ENCODE measurements around the gene TEDDM1.
A peak's percentile ranks its signal among the peaks of the same experiment; 100 is the strongest.

Gene TEDDM1

GRCh38 chr1:182446033-182446669 lies 45.7 kb upstream of the TEDDM1 start:
- H3K4me2 ChIP-seq (ENCODE audit: low read length) = peak overlapping the region; percentile 57

DNA sequence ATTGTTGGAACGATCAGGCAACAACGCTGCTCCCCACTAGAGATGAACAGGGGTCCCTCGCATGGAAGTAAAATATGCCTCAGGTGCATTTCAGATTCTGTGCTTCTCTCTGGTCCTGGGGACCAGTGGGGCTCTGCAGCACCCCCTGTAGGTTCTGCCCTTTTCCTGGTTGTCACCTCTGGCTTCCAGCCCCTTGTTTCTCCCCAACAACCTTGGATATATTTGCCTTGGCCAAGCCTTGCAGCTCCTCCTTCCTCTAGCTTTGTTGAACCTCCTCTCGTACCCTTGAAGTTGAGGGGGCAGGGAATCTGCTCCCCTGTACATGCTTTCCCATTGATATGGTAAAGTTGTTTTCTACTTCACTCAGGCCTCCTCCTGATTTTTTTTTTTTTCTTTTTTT lies 44.0 kb upstream of the TEDDM1 start:
- no peak overlapping the region for H3K9ac ChIP-seq (ENCODE audit: low read length)
- peak; percentile 10; the same call in 1 of the 2 replicates for TF ChIP-seq CTCF (IDR thresholded peaks at IDR 0.05; ENCODE audit: low read length)
- no peak for TF ChIP-seq EZH2 (IDR thresholded peaks at IDR 0.05; ENCODE audit: borderline replicate concordance, low read length)
- no peaks in the 10 kb centered on the region for H3K27me3 ChIP-seq (ENCODE audit: insufficient read depth, low read length)
- H3K27ac ChIP-seq (ENCODE audit: low read depth, low read length, poor library complexity, severe bottlenecking) = no peak overlapping the region
- H3K9me2 ChIP-seq (ENCODE audit: low read depth, low read length) = no peaks in the 10 kb centered on the region
- no peaks in the 10 kb centered on the region for H3K36me3 ChIP-seq (ENCODE audit: insufficient read depth, low read length)
- no peak overlapping the region for H3K4me3 ChIP-seq (ENCODE audit: low read depth, low read length, poor library complexity, severe bottlenecking)
- H3F3A ChIP-seq (ENCODE audit: insufficient read depth, low read length) = no peaks in the 10 kb centered on the region
- H3K79me2 ChIP-seq (ENCODE audit: insufficient read depth, low read length) = no peaks in the 10 kb centered on the region
- H3K4me2 ChIP-seq (ENCODE audit: low read length) = no peak overlapping the region
- no peak overlapping the region for H2AFZ ChIP-seq (ENCODE audit: low read length)
- H4K20me1 ChIP-seq (ENCODE audit: insufficient read depth, low read length) = no peaks in the 10 kb centered on the region
- H3K4me1 ChIP-seq (ENCODE audit: insufficient read depth, low read length, severe bottlenecking) = peaks cover 7% of the 10 kb centered on the region
- no peaks in the 10 kb centered on the region for H3K9me3 ChIP-seq (ENCODE audit: low read length)

More at GRCh38 chr1:182446033-182446669, 45.7 kb upstream of the TEDDM1 start:
- Histone ChIP-seq H3K27ac (ENCODE audit: low read depth, low read length, poor library complexity, severe bottlenecking) (no peak overlapping the region), H3K4me3 (ENCODE audit: low read depth, low read length, poor library complexity, severe bottlenecking) (no peak overlapping the region), H4K20me1 (ENCODE audit: insufficient read depth, low read length) (no peaks in the 10 kb centered on the region), H3K36me3 (ENCODE audit: insufficient read depth, low read length) (no peaks in the 10 kb centered on the region), H2AFZ (ENCODE audit: low read length) (no peak overlapping the region; the same call in 1 of the 2 replicates), H3K79me2 (ENCODE audit: insufficient read depth, low read length) (no peaks in the 10 kb centered on the region), H3K9ac (ENCODE audit: low read length) (no peak overlapping the region), H3K9me3 (ENCODE audit: low read length) (no peaks in the 10 kb centered on the region), H3K9me2 (ENCODE audit: low read depth, low read length) (no peaks in the 10 kb centered on the region), H3F3A (ENCODE audit: insufficient read depth, low read length) (no peaks in the 10 kb centered on the region), H3K27me3 (ENCODE audit: insufficient read depth, low read length) (no peaks in the 10 kb centered on the region), H3K4me1 (ENCODE audit: insufficient read depth, low read length, severe bottlenecking) (peaks cover 7% of the 10 kb centered on the region)
- peak; percentile 85 for TF ChIP-seq CTCF (IDR thresholded peaks at IDR 0.05; ENCODE audit: low read length)
- TF ChIP-seq EZH2 (IDR thresholded peaks at IDR 0.05; ENCODE audit: borderline replicate concordance, low read length) = no peak

- H3K27ac ChIP-seq (ENCODE audit: low read depth, low read length, poor library complexity, severe bottlenecking) = no peak overlapping the region
- no peaks in the 10 kb centered on the region for H3K9me2 ChIP-seq (ENCODE audit: low read depth, low read length)
- no peaks in the 10 kb centered on the region for H3K36me3 ChIP-seq (ENCODE audit: insufficient read depth, low read length)
- no peaks in the 10 kb centered on the region; the same call in 1 of the 2 replicates for H3K27me3 ChIP-seq (ENCODE audit: insufficient read depth, low read length)
- H2AFZ ChIP-seq (ENCODE audit: low read length) = no peak overlapping the region
- no peak for TF ChIP-seq EZH2 (IDR thresholded peaks at IDR 0.05; ENCODE audit: borderline replicate concordance, low read length)
- no peak for TF ChIP-seq CTCF (IDR thresholded peaks at IDR 0.05; ENCODE audit: low read length)
- no peak overlapping the region for H3K4me2 ChIP-seq (ENCODE audit: low read length)
- no peaks in the 10 kb centered on the region for H4K20me1 ChIP-seq (ENCODE audit: insufficient read depth, low read length)
- H3K9ac ChIP-seq (ENCODE audit: low read length) = no peak overlapping the region
- H3K79me2 ChIP-seq (ENCODE audit: insufficient read depth, low read length) = no peaks in the 10 kb centered on the region
- H3K9me3 ChIP-seq (ENCODE audit: low read length) = no peaks in the 10 kb centered on the region
- H3K4me1 ChIP-seq (ENCODE audit: insufficient read depth, low read length, severe bottlenecking) = peaks cover 7% of the 10 kb centered on the region
- H3K4me3 ChIP-seq (ENCODE audit: low read depth, low read length, poor library complexity, severe bottlenecking) = no peak overlapping the region
- no peaks in the 10 kb centered on the region for H3F3A ChIP-seq (ENCODE audit: insufficient read depth, low read length)
These were observed 41.9 kb upstream of the TEDDM1 start for GRCh38 chr1:182442333-182442732.
